NCI-H2081 (cell line): Measurements from ENCODE around the gene NDUFA8.

ENCODE experiments used
- DNase-seq, 2 experiments: peaks; one replicate each; lab custom pipeline; 2025; lab: John Stamatoyannopoulos, UW

NDUFA8 gene

DNA sequence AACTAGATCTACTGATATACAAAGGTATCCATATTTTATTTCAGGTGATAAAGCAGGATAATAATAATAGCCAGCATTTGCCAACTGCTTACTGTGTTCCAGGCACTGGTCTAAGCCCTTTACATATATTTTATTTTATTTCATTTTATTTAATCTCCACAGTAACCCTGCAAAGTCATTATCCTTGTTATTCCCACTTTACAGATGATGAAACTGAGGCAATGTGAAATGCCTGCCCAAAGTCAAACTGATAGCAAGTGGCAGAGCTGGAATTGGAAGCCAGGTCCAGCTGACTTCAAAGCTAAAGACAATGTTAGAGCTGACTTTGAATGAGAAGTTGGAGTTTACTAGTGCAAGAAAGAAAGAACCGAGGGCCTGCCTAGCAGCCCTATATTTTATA is 25.0 kb upstream of the NDUFA8 start:
- no peak for DNase-seq

DNA sequence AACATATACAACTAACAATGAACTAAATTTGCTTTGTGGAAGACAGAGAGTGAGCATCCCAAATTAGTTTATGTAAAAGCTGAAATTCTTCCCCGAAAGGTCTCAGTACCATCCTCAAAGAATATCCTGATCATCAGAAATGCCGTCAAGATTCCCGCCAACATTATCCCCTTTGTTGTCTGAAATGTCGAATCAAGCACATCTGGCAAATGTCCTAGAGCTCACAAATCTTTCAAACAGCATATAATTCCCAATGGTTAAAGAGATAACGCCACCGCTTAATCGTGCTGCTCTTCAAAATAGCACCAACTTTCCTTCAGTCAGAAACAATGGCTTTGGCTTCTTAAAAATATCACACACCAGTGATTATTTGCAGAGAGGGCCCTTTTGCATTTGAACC is 23.9 kb upstream of the NDUFA8 start:
- DNase-seq: no peak

DNA sequence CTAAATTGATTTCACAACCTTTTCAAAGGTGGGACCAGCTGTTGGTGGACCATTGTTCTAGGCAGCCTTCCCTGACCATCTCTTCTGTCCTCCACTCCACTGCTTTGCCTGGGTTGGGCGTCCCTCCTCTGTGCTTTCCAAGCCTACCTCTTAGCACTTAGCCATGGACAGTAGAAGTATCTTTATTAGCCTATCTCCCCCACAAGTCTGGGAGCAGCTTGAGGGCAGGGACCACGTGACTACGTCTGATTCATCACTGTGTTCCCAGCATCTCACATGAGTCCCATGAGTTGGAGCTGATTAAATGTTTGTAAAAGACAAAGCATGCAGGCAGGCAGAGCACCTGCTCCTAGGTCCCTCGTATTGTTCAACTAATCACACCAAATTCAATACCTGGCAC is 21.1 kb upstream of the NDUFA8 start:
- DNase-seq: no peak

DNA sequence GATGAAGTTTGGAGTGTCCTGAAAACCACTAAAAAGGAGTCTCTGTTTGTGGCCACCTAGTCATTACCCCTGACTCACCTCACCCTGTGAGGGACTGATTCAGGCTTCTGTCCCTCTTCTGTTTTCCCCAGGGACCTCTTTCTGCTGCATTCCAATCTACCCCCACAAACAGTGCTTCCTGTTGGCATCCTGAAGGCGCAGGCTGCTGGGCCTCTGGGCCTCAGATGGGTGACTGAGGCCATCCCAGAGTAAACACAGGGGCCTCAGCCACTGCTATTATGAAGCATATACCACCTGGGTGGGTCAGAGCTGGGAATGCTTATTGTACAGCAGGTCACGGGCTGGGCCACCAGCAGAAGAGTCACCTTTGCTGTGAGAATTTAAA is 20.1 kb upstream of the NDUFA8 start:
- no peak for DNase-seq

DNA sequence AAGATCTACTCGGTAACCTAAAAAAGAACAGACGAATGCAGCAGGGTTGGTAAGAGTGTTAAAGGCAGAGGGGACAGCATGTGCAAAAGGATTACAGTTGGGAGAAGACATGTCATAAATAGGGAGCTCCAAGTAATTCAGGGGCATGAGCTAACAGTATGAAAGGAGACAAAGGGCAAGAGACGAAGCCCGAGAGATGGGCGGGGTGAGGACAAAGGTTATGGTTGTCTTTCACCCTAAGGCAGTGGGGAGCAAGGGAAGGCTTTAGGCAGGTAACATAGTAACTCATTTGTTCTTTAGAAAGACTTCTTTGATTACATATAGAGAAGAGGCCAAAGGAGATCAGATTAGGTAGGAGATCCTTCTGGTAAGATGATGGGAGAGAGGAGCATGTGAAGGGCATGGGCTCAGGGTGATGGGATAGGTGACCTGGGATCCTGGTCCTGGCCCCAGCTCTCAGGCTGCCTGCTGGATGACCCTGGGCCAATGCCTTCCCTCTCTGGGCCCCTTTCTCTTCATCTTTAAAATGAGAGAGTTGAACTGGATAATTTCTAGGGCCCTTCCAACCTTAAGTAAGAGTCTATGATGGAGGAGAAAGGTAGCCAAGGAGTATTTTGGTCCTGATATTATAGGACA is 19.6 kb upstream of the NDUFA8 start:
- DNase-seq: no peak

DNA sequence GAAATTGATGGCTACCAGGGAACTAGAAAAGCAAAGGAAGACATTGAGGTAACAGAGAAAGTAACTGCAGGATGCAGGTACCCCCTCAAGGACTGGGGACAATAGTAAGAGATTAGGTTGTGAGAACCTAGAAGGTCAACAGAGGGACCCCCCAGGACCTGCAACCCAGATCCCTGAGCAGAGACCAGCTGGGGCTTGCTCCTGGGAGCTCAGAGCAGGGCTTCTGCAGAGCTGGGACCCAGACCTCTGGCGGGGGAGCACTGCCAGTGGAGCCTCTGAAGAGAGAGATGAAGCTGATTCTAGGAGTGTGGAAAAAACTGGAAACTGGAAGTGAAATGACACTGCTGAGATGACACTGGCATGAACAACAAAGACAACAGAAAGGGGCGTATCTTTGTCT is 17.3 kb upstream of the NDUFA8 start:
- DNase-seq: no peak

DNA sequence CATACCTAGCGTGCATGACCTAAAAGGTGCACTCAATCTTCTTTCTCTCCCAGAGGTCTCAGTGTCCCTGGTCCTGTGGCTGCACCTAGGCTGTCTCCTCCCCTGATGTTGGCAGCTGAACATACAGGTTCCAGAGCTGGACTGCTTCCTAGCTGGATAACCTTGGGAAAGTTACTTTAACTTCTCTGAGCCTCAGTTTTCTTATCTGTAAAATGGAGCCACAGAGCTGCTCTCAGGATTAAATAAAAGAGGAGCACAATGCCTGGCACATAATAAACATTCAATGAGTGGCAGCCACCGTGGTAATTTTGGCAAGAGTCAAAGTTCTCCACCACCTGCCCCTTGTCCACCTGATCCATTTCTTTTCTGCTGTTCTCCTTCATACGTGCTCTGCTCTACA is 14.1 kb upstream of the NDUFA8 start:
- no peak for DNase-seq

DNA sequence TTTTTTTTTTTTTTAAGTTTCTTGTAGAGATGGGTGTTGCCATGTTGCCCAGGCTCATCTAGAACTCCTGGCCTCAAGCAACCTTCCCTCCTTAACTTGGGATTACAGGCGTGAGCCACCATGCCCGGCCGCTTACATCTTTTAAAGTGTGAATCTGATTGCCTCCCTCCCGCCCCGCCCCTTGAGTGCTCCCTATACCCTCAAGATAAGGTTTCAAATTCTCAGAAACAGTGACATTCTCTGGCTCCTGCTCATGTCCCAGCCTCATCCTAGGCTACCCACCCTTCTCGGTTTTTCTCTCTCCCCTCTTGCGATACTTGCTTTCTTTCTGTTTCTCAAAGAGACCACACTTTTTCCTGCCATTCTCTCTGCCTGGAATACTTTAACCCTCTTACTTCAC is 12.6 kb upstream of the NDUFA8 start:
- DNase-seq: no peak

DNA sequence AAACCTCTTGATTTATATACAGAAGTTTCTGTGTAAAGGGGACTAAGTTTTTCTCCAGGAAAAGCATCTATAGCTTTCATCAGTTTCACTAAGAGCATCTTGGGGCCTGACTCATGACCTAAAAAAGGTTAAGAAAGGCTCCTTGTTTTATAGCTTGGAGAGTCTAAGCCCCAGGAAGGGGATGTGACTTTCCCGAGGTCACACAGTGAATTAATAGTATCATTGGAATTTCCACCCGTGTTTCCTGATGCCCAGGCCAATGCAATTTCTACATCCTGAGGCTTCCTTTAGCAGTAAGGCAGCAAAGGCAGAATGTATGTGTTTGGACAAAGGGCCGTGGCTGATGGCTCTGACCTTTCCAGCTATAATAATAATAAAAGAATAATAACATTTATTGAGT is 8.8 kb upstream of the NDUFA8 start:
- DNase-seq: no peak

DNA sequence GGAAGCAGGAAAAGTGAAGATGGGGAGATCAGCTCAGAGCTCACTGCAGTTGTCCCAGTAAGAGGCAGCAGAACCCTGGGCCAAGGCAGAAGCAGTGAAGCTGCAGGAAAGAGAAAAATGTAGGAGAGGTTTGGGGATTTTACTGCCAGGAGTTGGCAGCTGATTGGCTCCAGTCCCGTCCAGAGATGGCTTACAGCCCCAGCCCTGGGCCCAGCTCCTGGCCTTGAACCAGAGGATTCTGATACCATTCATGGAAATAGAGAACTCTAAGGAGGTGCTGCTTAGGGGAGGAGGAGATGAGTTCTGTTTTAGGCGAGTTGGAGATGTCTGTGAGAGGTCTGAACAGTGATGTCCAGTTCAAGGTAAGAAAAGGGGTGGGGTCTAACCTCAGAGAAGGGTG is 4.7 kb upstream of the NDUFA8 start:
- no peak for DNase-seq

DNA sequence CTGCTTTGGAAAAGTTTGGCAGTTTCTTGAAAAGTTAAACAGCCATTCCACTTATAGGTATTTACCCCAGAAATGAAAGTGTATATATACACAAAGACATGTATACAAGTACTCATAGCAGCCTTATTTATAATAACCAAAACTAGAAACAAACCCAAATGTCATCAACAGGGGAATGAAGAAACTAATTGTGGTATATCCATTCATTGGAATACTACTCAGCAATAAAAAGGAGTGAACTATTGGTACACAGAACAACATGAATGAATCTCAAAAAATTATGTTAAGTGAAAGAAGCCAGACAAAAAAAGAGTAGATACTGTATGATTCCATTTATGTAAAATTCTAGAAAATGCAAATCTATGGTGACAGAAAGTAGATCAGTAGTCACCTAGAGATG is 2.8 kb upstream of the NDUFA8 start:
- DNase-seq: no peak

DNA sequence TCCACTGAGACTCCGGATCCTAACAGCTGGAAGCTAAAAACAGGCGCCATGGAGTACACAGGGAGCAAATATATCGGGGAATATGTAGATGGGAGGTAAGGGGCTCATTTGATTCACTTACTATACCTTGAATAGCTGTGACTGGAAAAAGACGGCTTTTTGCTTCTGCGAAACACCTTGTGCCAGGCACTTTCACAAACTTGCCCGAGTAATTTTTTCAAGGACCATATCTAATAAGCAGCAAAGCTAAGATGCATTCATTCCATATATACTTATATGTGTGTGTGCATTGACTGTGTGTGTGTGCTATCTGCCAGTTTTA is 307 bp upstream of the NDUFA8 start:
- DNase-seq: no peak

DNA sequence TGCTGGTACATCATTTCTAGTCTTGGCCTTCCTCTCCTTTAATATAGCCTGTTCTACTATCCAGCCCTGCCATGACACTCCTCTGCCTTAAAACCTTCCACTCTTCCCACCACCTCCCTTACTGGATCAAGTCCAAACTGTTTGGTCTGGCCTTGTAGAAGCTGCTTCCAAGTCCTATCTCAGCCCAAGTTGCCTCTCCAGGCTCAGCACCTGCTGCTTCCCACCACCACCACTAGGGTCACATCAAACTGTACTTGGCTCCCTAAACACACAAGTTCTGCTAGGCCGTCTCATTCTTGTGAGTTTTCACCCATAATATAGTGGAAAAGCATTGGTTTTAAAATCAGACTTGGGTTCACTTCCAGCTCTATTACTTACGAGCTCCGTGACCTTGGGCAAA is 1.4 kb downstream of the NDUFA8 start:
- DNase-seq: peak in 1 of 2 experiments; percentile 25

DNA sequence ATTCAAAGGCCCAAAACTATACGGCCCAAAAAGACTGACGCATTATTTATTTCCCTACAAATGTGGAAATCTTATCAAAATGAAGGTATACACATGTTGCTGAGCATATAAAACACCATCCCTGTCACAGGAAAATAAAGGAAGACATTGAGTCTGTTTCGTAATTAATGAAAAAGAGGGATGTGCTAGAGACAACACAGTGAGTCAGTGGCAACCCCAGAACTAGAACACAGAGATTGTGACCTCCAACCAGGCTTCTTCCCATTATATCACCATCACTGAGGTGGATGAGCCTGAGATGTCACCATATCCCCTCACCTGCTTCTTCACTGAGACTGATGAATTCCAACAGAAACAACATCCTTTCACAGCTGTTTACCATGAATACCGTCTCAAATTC is 3.8 kb downstream of the NDUFA8 start:
- DNase-seq: no peak

DNA sequence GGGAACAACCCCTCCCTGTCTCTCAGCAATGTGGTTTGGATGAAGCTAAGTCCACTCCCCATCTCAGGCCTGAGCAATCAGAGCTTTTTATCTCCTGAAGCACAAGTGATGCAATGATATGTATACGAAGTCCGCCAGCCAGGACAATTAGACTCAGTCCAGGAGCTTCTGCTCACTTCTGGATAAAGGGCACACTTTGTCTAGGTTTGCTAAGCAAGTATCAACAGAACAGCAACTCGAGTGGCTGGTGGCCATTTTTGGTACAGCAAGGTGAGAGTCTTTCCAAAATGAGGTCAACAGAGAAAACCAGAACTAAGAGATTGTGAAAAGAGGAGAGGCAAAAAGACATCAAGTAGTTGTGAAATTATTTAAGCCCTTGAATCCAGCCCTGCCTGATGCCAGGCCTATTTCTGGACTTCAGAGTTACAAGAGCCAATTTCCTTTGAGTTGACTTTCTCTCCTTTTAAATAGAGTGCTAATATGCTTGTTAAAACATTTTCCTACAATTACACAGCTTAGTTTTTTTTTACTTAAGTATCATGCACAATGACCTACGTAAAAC is 8.2 kb downstream of the NDUFA8 start:
- no peak for DNase-seq

DNA sequence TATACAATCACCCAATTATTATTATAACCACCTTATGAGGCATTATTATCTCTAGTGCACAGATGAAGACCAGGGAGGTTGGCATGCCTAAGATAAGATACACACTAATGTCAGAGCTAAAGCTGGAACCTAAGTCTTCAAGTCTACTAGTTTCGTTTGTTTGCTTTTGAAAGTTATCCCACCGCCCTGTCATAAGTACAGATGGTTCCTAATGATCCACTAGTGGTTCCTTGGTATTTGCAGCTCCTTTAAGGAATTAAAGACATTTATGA is 14.1 kb downstream of the NDUFA8 start:
- no peak for DNase-seq

DNA sequence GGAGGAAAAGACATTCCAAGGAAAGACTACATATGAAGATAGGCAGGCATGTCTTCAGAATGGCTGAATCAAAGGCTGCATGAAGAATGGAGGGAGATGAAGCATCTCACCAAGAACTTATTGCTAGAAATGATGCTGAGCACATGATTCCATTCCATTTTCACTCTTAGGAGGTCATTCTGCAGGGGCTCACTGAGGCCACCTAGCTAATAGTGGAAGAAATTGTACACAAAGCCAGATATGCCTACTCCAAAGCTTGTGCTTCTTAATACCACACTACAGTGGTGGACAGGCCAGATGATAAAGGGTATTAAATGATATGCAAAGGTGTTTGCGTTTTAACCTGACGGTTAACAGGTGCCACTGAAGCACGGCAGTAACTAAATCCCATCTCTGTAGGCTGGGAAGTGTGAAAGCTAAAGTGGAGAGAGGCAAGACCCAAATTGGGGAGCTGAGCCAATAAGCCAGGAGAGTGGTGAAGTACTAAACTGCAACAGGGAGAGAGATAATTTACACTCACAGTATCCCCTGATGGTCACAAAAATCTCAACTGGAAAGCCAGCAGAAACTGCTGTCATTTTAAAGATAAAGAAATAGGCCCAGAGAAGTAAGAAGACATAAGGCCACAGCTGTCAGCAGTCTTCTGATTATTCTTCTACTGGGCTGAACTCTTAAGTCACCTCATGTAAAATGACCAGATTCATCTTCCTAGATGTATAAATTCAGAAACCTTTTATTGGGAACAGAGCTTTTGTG is 14.6 kb downstream of the NDUFA8 start:
- no peak for DNase-seq

DNA sequence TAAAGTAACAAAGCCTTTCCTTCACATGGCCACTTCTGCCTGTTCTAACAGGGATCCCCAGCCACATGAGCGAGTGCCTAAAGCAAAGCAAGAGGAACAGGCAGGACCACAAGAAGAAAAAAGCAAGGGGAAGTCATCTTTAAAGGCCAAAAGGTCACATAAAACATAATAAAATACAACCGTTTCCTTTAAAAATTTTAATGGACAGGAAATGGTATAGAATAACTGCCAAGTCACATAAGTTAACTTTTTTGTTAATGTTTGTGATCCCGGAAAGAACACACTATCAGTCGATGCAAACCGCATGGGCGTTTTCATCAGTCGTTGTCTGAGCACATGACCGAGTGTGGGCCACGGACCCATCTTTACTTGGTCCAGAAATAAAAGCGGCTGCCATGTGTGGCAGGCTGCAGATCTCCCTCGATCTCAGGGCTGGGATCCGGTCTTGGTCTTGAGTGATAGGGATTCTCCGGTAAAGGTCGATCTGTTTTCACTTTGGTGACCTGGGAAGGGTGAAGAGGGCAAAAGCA is 15.6 kb downstream of the NDUFA8 start:
- no peak for DNase-seq

DNA sequence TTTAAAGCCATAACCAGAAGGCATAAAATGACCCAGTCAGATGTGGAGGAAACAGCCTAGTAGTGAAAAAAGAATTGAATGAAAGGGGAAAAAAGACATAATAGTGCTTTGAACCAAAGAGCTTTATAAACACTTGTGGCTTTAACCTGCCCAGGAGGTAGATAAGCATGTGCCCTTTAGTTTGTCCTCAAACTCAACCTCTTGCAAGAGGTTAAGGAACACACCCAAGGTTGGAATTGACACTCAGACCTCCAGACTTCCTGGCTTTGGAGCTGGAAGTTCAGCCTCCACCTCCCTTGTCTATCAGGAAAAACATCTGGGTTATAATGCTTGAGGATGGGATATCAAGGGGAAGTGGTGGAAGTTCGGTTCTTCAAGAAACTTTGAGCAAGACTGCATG is 16.3 kb downstream of the NDUFA8 start:
- no peak for DNase-seq

DNA sequence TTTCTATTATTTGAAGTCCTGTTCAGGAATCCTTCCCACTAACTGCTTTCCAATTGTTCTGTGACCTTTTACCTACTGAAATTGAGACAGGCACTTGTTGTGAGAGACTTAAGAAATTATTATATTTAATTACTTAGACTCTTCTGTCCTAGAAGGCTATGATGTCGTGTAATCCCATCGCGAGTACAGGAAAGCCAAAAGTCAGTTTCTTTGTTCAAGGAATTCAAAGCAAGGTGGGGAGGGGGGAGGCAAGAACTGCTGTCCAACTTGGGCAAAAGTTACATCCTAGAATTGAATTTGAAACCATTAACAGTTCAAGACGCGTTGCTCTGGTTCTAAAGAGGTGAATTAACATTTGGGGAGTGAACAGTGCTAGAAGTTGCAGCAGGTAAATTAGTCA is 17.9 kb downstream of the NDUFA8 start:
- DNase-seq: no peak

DNA sequence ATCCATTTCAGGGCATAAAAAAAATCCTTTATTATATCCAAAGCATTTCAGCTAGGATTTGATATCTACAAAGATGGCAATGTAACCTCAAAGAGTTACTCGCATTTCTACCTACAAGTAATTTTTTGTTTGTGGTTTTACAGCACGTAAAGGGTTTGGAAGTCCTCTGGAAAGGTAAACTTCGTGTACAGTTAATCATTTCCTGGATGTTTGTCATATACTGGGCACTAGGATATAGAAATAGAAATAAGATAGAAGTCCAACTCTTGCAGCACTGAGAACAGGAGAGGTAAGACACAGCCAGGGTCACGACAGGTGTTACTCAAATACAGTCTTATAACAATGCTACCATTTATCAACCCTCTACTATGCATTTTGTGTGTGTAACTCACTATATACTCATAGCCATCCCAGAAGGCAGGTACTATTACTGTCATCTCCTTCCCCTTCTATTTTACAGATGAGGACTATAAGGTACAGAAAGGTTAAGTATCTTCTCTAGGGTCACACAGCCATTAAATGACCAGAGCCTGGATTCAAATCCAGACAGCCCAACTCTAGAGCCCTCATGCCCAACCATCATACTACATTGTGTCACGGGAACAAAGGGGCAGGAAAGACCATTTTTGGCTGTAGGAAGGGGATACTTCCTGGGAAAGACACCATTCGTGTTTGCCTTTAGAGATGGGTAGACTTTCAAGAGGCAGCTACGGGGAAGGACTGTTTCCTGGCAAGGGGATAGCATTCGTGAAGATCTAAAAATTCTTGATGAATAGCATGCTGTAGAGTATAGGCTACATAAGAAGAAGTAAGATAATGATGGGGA is 19.0 kb downstream of the NDUFA8 start:
- DNase-seq: no peak

DNA sequence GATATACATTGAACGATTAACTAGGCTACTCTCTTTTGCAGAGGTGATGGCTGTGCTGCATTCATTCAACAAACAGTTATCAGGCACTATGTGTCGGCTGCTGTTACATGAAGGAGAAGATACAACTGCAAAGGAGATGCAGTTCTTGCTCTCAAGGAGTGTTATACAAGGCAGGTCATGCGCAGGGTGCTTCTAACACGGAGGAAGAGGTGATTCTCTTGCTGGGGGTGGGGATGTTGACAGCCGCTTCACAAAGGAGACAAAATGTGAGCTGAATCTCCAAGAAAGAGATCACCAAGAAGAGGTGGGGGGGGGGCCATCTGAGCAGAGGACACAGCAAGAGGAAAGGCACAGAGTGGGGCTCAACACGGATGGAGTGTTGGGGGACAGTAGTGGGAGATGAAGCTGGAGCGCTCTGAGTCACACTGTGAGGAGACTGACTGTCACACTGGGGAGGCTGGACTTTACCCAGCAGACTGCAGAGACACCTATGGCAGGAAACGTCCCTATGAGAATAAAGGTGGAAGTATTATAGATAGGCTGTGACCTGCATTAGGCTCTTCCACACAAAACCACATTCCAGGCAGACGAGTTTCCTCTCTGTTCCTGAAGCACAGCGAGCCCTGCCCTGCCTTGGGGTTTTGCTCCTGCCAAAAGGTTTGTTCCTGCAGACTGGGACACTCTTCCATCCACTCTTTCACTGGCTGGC is 20.9 kb downstream of the NDUFA8 start:
- no peak for DNase-seq

DNA sequence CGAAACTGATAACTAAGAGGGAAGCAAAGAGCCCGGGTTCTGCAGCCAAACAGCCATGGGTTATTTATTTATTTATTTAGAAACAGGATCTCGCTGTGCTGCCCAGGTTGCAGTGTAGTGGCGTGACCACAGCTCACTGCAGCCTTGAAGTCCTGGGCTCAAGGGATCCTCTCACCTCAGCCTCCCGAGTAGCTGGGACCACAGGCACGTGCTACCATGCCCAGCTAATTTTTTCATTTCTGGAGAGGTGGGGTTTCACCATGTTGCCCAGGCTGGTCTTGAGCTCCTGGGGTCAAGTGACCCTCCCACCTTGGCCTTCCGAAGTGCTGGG is 24.1 kb downstream of the NDUFA8 start:
- no peak for DNase-seq
